Panc1 (cell line): ENCODE data around the gene PEX16. TPM values are rescaled to one million over a fixed set of nuclear protein-coding genes. Genes with fewer than 3 reads are reported as not detected.

Experiments used
- ATAC-seq: fragments of 200-7000 bp; cut with Tn5 transposase; 2 replicates; pipeline ENCODE4 v1.9.1; 2020; ENCODE audit warnings: mild to moderate bottlenecking, moderate library complexity
- Bru-seq: library from RNA; stranded (reverse); fragments of 400-500 nt; gene quantifications from one replicate; lab custom pipeline; 2021; lab: Mats Ljungman, UMichigan
- BruChase-seq, 2 experiments: library from RNA; stranded (reverse); fragments of 400-500 nt; gene quantifications; one replicate each; lab custom pipeline; 2021; lab: Mats Ljungman, UMichigan
- BruUV-seq: library from RNA; stranded (reverse); fragments of 400-500 nt; replicated peaks from 2 replicates; lab custom pipeline; 2021; lab: Mats Ljungman, UMichigan
- CTCF ChIA-PET: fragments of 300-600 bp; sonication (Branson Sonifier 250); formaldehyde crosslinking; loops from one replicate; lab custom pipeline; 2022; ENCODE audit warnings: antibody characterized with exemption; lab: Charles Lee
- POLR2A ChIA-PET: fragments of 300-600 bp; sonication (Branson Sonifier 250); formaldehyde crosslinking; loops from one replicate; lab custom pipeline; 2022; ENCODE audit warnings: antibody characterized with exemption; lab: Charles Lee
- DNase-seq: peaks from one replicate; pipeline ENCODE4 v3.0.0-alpha.2; 2010; ENCODE audit warnings: low read depth, low spot score
- H3K27ac ChIP-seq: 2 replicates; pipeline ENCODE4 v1.5.1; 2011; ENCODE audit warnings: mild to moderate bottlenecking, low read length, inconsistent platforms
- H3K27me3 ChIP-seq: fragments of 200-500 bp; sonication (Bioruptor generic); 2 replicates; pipeline ENCODE4 v1.6.0; 2014; ENCODE audit warnings: low read length, inconsistent platforms; ENCODE audit not compliant: control insufficient read depth, insufficient read depth
- H3K36me3 ChIP-seq: fragments of 200-500 bp; sonication (Bioruptor generic); 2 replicates; pipeline ENCODE4 v1.5.1; 2014; ENCODE audit warnings: inconsistent platforms, mild to moderate bottlenecking, low read length, moderate library complexity; ENCODE audit not compliant: control insufficient read depth, insufficient read depth
- H3K4me1 ChIP-seq: 2 replicates; pipeline ENCODE4 v1.5.1; 2011; ENCODE audit warnings: inconsistent platforms, mild to moderate bottlenecking, low read length, moderate library complexity; ENCODE audit not compliant: control insufficient read depth, insufficient read depth
- H3K4me3 ChIP-seq, 2 experiments: 2 replicates each; pipeline ENCODE4 v1.5.1; 2011 to 2012; ENCODE audit warnings: low read depth in 2 of 2, low read length in 2 of 2, mild to moderate bottlenecking in 2 of 2, inconsistent platforms in 1 of 2, moderate library complexity in 1 of 2
- H3K9me3 ChIP-seq: fragments of 200-500 bp; sonication (Bioruptor generic); 2 replicates; pipeline ENCODE4 v1.5.1; 2014; ENCODE audit warnings: low read depth, mild to moderate bottlenecking, inconsistent platforms, low read length, moderate library complexity; ENCODE audit not compliant: control insufficient read depth, insufficient read depth
- CTCF ChIP-seq: fragments of 450-650 bp; IDR thresholded peaks from 2 replicates; pipeline ENCODE4 v1.5.1; 2017; ENCODE audit warnings: mild to moderate bottlenecking
- POLR2AphosphoS5 ChIP-seq: IDR thresholded peaks from 2 replicates; pipeline ENCODE4 v1.6.1; 2012; ENCODE audit warnings: mild to moderate bottlenecking, low read depth, low read length, moderate library complexity
- REST ChIP-seq, 2 experiments: IDR thresholded peaks; 2 replicates each; pipeline ENCODE4 v1.6.1; 2011 to 2012; ENCODE audit warnings: low read depth in 2 of 2, control low read depth in 1 of 2, low read length in 1 of 2, mild to moderate bottlenecking in 1 of 2, moderate library complexity in 1 of 2; ENCODE audit not compliant: insufficient read depth in 1 of 2
- SIN3A ChIP-seq: IDR thresholded peaks from 2 replicates; pipeline ENCODE4 v1.6.1; 2012; ENCODE audit warnings: low read depth, mild to moderate bottlenecking, low read length, moderate library complexity, borderline replicate concordance; ENCODE audit not compliant: insufficient read depth
- TCF7L2 ChIP-seq: IDR thresholded peaks from 2 replicates; pipeline ENCODE4 v1.6.1; 2011; ENCODE audit warnings: mild to moderate bottlenecking, low read depth, low read length, inconsistent platforms
- in situ Hi-C: cut with HindIII; loops from 2 replicates; pipeline ENCODE4 v1.10.0; 2016; ENCODE audit warnings: low sequenced_read_pairs, low pct_unique_long_range_greater_than_20kb
- intact Hi-C: fragments of 100-400 bp; cut with micrococcal nuclease; formaldehyde crosslinking; loops from one replicate; pipeline ENCODE4 v1.10.0; 2022; ENCODE audit not compliant: unreplicated experiment
- long read RNA-seq: library from polyadenylated mRNA; unstranded; transcript quantifications from one replicate; pipeline ENCODE4 v2.0.0, GENCODE V29; 2021; ENCODE audit not compliant: unreplicated experiment
- polyA plus RNA-seq: library from polyadenylated mRNA; unstranded; fragments of >200 nt; gene quantifications from one replicate; pipeline ENCODE4 v1.2.1, GENCODE V29; 2012; ENCODE audit warnings: missing spikeins; ENCODE audit not compliant: insufficient read length
- total RNA-seq: library from RNA; stranded (reverse); gene quantifications from one replicate; pipeline ENCODE4 v1.2.1, GENCODE V29; 2021; ENCODE audit not compliant: unreplicated experiment

The PEX16 gene
- total RNA-seq (37.5 TPM), Bru-seq, nascent RNA (percentile 67 among the genes with signal in this experiment), BruChase-seq, experiment 1, labeled RNA remaining after a 2-hour chase (percentile 71 among the genes with signal in this experiment), BruChase-seq, experiment 2, labeled RNA remaining after a 6-hour chase (percentile 68 among the genes with signal in this experiment)
- 56.2 TPM for polyA plus RNA-seq
- long read RNA-seq, transcript PEX16-202 (11 exons, 1,335 nt): major isoform, 23 of 35 reads
- long read RNA-seq, partial matches to known transcripts: 1 of 35 reads
- long read RNA-seq, other reads (novel, unspliced or antisense): 11 of 35 reads

GRCh38 chr11:45917623-45918330 lies at the start of gene PEX16:
Gene PEX16 (minus strand): TSS chr11:45917877. CDS start chr11:45917811, 66 bp downstream.
- POLR2A ChIA-PET: interaction anchor here (0.6 kb wide), 2 partner anchors 73 to 446 kb away, joined by 3 read pairs; no protein-coding TSS in a partner anchor
- intact Hi-C loops: no loop called here

More at GRCh38 chr11:45917623-45918330, at the start of gene PEX16:
- H3K36me3 ChIP-seq: peaks cover 9% of the 10 kb centered on the region
- H3K4me3 ChIP-seq: peak within 1 kb of the TSS; percentile 95 to 100
- no TSS peak for BruUV-seq
- peak; percentile 88 for DNase-seq
- ATAC-seq: peak; percentile 91
- peak within 1 kb of the TSS; percentile 94 for H3K27ac ChIP-seq
- in situ Hi-C loops: no loop called here
- no peaks in the 10 kb centered on the region for H3K9me3 ChIP-seq
- peaks cover 11% of the 10 kb centered on the region for H3K4me1 ChIP-seq
- TF ChIP-seq CTCF: no peak
- no peak for TF ChIP-seq SIN3A
- 0 out of 4 replicates have a peak, but pooled peaks of 1 of the 2 experiments have one; percentile 38 for TF ChIP-seq REST (IDR thresholded peaks at IDR 0.05; ENCODE audit: insufficient read depth in 1 of 2, low read depth in 2 of 2, low read length in 1 of 2)
- no peak for TF ChIP-seq TCF7L2
- TF ChIP-seq POLR2AphosphoS5: peak; percentile 77
- CTCF ChIA-PET: interaction anchor here (0.7 kb wide), 1 partner anchor 198 kb away, joined by 3 read pairs; no protein-coding TSS in a partner anchor
- H3K27me3 ChIP-seq: no peaks in the 10 kb centered on the region
